Calu3 (cell line): ENCODE measurements around the gene NUDT6. TPM values are rescaled to one million over a fixed set of nuclear protein-coding genes. Genes with fewer than 3 reads are reported as not detected.

ENCODE experiments used
- BruUV-seq: library from RNA; stranded (reverse); fragments of 400-500 nt; replicated peaks from 2 replicates; lab custom pipeline; 2021; lab: Mats Ljungman, UMichigan
- CTCF ChIA-PET: fragments of 300-600 bp; sonication (Branson Sonifier 250); formaldehyde crosslinking; loops from one replicate; lab custom pipeline; 2022; ENCODE audit warnings: antibody characterized with exemption; lab: Charles Lee
- DNase-seq: peaks from one replicate; pipeline ENCODE4 v3.0.0; 2022
- H3K27ac Mint-ChIP-seq: one replicate; pipeline ENCODE4 v1.8.0; 2022; ENCODE audit warnings: mixed read lengths; ENCODE audit not compliant: unreplicated experiment
- H3K27me3 Mint-ChIP-seq: one replicate; pipeline ENCODE4 v1.8.0; 2022; ENCODE audit warnings: mixed read lengths; ENCODE audit not compliant: unreplicated experiment
- H3K36me3 Mint-ChIP-seq: one replicate; pipeline ENCODE4 v1.8.0; 2022; ENCODE audit warnings: mild to moderate bottlenecking, moderate library complexity, mixed read lengths; ENCODE audit not compliant: insufficient read depth, unreplicated experiment
- H3K4me1 Mint-ChIP-seq: one replicate; pipeline ENCODE4 v1.8.0; 2022; ENCODE audit warnings: mild to moderate bottlenecking, low read depth, mixed read lengths; ENCODE audit not compliant: unreplicated experiment
- H3K4me3 Mint-ChIP-seq: one replicate; pipeline ENCODE4 v1.8.0; 2022; ENCODE audit warnings: mild to moderate bottlenecking, low read depth, moderate library complexity, mixed read lengths; ENCODE audit not compliant: unreplicated experiment
- H3K9me3 Mint-ChIP-seq: one replicate; pipeline ENCODE4 v1.8.0; 2022; ENCODE audit warnings: low read depth, mixed read lengths; ENCODE audit not compliant: unreplicated experiment
- CTCF ChIP-seq: fragments of 200-600 bp; IDR thresholded peaks from one replicate; pipeline ENCODE4 v1.8.0; 2022; ENCODE audit warnings: antibody characterized with exemption; ENCODE audit not compliant: unreplicated experiment
- intact Hi-C: fragments of 100-400 bp; cut with micrococcal nuclease; formaldehyde crosslinking; loops from one replicate; pipeline ENCODE4 v1.10.0; 2022; ENCODE audit not compliant: unreplicated experiment
- total RNA-seq: library from RNA; stranded (reverse); gene quantifications from 2 replicates; pipeline ENCODE4 v1.2.3, GENCODE V29; 2022

NUDT6 gene
- total RNA-seq, 1 experiment from 2014 or later: 5.4 TPM

- no peak for DNase-seq
- Mint-ChIP-seq H3K36me3 (no peaks in the 10 kb centered on the region), H3K27me3 (no peaks in the 10 kb centered on the region), H3K4me1 (peaks cover 17% of the 10 kb centered on the region), H3K27ac (no peak overlapping the region), H3K9me3 (no peaks in the 10 kb centered on the region), H3K4me3 (no peak overlapping the region)
- no TSS peak for BruUV-seq
- CTCF ChIA-PET: no interaction called here
- intact Hi-C loops: loop anchor here (5.0 kb wide), 1 partner anchor 82 kb away; the partner anchor contains the start of gene FGF2
- no peak for TF ChIP-seq CTCF
These were observed 12.7 kb downstream of the NUDT6 start for GRCh38 chr4:122909683-122910082.

- BruUV-seq: no TSS peak
- H3K9me3 Mint-ChIP-seq: no peaks in the 10 kb centered on the region
These were observed 14.2 kb downstream of the NUDT6 start for GRCh38 chr4:122908223-122908622.

GRCh38 chr4:122906859-122907305 is 15.5 kb downstream of the NUDT6 start:
- intact Hi-C loops: no loop called here
- Mint-ChIP-seq H3K27me3 (no peaks in the 10 kb centered on the region), H3K4me1 (peaks cover 15% of the 10 kb centered on the region), H3K9me3 (no peaks in the 10 kb centered on the region), H3K36me3 (no peaks in the 10 kb centered on the region), H3K4me3 (no peak overlapping the region), H3K27ac (no peak overlapping the region)
- CTCF ChIA-PET: no interaction called here
- BruUV-seq: no TSS peak
- DNase-seq: no peak
- no peak for TF ChIP-seq CTCF

More at GRCh38 chr4:122908223-122908622, 14.2 kb downstream of the NUDT6 start:
- no peaks in the 10 kb centered on the region for H3K36me3 Mint-ChIP-seq
- no peak for DNase-seq
- no peak overlapping the region for H3K4me3 Mint-ChIP-seq
- peaks cover 17% of the 10 kb centered on the region for H3K4me1 Mint-ChIP-seq
- H3K27me3 Mint-ChIP-seq: no peaks in the 10 kb centered on the region
- TF ChIP-seq CTCF: no peak
- H3K27ac Mint-ChIP-seq: no peak overlapping the region
- CTCF ChIA-PET: no interaction called here
- intact Hi-C loops: no loop called here

- CTCF ChIA-PET: interaction anchor here (1.1 kb wide), 1 partner anchor 49 kb away, joined by 4 read pairs; no protein-coding TSS in a partner anchor
- peaks cover 18% of the 10 kb centered on the region for H3K4me1 Mint-ChIP-seq
- no peak for DNase-seq
These were observed 18.6 kb downstream of the NUDT6 start for GRCh38 chr4:122903766-122904288.

More at GRCh38 chr4:122903766-122904288, 18.6 kb downstream of the NUDT6 start:
- no TSS peak for BruUV-seq
- Mint-ChIP-seq H3K9me3 (no peaks in the 10 kb centered on the region), H3K27me3 (no peaks in the 10 kb centered on the region), H3K27ac (no peak overlapping the region), H3K4me3 (no peak overlapping the region), H3K36me3 (peaks cover 10% of the 10 kb centered on the region)
- no peak for TF ChIP-seq CTCF
- intact Hi-C loops: no loop called here
